GM18508 (cell line): ENCODE data around the gene NUDC.
"Not testable (repeated sequence)": the region's sequence is repeated elsewhere in the genome, so short reads cannot be mapped to it uniquely, and the experiment has no call there.

ENCODE experiments used
- ATAC-seq: cut with Tn5 transposase; IDR thresholded peaks from one replicate; pipeline ENCODE4 v1.9.1; 2021; ENCODE audit warnings: moderate number of reproducible peaks; ENCODE audit not compliant: insufficient read depth, unreplicated experiment

The NUDC gene

DNA sequence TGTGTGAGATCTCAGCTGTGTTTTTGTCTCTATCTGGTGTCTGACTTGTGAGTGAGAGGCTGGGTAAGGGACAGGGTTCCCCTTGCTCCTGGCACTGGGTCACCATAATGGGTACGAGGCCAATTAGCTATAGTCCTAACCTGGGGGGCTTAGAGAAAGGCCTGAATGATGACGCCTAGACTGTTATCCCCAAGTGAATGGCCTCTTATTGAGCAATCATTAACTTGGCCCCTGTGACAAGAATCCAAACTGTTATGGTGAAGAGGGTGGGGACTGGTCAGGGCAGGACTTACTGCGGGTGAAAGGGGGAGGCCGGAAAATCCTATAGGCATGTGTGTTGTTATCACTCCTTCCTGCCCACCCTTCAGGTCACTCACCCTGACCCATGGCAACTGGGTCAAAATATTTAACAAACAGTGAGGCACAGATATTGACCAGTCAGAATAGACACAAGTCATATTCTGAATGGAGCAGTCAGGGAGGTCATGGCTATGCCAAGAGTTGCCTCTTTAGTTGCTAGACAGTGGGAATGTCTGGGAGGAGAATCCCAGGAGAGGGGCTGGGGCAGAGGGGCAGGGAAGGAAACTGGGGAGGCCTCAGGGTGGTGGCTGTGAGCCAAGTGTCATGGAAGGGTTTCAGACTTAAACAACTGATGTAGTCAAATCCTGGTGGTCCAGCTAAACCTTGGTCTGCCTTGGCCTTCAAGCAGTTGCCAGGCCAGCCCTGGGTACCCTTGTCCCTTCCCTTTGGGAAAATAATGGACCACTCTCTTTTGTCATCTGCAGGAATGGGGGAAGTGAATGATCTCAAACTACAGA, 11.0 kb upstream of the NUDC start:
- no peak for ATAC-seq

DNA sequence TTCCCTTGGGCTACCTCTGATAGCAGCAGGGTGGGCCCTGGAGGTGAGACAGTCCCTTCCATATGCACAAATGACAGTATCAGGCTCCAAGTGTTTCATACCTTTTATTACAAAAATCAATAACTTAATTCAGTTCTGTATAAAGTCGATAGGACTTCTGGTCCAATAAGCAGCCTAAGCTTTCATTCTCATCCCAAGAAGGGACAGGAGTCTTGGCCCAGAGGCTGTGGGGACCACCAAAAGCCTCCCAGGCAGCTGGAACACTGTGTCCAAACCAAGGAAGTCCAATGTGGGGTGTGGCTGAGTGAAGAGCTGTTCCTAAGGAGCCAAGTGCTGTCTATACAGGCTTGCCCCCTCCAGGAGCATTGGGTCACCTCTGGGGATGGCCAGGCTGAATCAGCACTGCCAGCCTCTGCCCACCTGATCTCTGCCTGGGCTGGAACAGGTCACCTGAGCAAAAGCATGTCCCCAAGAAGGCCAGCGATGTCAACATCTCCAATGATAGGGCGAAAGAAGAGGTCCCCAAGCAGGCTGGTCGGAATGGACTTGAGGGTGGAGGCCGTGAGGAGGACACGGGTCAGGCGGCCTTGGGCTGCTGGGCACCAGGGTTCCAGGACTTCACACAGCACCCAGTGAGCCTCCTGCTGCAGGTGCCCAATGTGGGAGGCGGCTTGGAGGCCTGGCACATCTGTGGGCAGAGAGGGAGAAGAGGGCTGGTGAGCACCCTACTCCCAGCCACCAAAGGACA, 10.0 kb upstream of the NUDC start:
- ATAC-seq = no peak

DNA sequence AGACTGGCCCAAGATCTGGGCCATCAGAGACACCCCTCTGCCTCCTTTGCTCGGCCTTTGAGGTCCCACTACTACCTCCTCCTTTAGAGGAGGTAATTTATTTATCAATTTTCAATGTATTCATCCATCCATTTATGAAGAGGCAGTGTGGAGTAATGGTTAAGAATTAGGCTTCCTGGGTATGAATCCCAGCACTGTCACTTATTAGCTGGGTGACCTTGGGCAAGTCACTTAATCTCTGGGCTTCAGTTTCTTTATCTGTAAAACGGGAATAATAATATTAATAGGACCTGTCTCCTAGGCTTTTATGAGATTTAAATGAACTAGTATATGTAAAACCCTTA, 9.4 kb upstream of the NUDC start:
- no peak for ATAC-seq

DNA sequence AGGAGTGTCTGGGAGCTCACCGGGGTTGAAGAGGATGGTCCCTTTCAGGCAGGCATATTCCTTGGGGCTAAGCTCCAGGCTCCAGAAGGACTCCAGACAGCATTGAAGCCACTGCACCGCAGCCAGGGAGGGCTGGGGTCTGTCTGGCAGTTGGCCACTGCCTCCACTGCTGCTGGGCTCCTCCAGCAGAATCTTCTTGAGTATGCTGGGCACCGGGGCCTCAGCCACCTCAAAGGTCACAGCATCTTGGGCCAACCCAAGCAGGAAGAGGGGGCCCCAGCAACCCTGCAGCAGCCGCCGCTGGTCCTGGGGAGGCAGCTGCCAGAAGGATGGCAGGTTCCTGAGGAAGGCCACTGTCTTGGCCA, 8.2 kb upstream of the NUDC start:
- no peak for ATAC-seq

DNA sequence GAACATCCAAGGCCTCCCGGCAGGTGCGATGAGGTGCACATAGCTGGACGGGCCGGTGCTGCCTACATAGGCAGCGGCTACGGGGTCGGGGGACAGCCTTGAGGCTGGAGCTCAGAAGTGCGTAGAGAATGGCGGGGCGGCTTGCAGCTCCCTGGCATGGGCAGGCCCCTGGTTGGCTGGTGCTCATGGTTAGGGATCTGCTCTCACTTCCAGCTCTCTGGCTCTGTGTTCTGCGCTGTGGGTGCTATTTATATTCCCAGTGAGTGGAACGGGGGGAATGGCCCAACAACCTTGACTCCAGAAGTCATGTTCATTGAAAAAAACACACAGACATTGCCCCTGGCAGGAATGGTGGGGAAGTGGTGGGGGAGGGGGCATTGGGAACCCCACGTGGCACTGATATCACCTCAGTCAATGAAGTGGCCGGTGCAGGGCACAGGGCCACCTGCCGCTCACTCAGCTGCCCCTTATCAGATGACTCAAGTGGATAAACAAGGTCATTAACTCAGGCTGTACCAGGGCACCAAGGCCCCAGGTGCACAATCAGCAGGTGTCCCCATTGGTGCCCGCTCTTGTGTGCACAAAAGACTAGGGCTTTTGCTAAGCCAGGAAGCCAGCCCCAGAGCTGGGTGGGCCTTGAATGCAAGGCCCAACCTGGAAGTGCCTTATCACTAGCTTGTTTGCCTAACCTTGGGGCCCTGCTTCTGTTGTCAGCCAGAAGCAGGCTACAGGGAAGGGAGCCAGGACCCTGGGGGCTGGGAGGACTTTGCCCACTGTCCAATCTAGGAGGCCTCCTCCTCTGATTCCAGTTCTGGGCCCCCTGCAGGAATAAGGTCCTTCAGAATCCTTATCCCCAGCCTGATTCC, 7.6 kb upstream of the NUDC start, which contains the start of gene NR0B2:
Gene NR0B2 (minus strand): TSS at position 222 of the 866 bp plus-strand sequence. CDS start 35 bp downstream, at position 187.
- no peak for ATAC-seq

DNA sequence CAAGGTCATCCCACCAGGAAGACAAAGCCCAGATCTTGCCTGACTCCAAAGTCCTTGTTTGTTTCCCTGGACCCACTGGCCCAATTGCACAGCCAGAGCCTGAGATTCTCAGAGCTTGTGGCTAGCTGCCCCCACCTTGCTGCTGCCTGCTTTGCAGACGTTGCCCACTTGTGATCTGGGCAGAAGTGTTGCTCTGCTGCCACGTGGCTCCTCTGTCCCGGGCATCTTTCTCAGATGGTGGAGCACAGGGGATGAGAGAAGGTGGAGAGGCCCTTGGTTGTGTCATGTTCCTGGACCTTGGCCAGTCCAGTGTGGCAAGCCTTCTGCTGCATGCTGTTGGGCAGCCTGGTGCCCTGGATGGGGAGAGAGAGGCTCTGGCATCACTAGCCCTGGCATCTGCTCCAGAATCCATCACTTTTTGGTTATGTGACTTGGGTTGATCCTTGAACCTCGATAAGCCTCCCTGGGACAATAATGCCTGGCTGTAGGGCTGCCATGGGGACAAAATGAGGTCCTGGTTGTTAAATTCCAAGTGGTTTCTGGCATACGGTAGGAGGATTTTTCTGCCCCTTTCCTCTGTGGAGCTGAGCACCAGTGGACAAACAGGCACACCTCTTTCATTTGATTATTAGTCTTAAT, 6.2 kb upstream of the NUDC start:
- no peak for ATAC-seq

DNA sequence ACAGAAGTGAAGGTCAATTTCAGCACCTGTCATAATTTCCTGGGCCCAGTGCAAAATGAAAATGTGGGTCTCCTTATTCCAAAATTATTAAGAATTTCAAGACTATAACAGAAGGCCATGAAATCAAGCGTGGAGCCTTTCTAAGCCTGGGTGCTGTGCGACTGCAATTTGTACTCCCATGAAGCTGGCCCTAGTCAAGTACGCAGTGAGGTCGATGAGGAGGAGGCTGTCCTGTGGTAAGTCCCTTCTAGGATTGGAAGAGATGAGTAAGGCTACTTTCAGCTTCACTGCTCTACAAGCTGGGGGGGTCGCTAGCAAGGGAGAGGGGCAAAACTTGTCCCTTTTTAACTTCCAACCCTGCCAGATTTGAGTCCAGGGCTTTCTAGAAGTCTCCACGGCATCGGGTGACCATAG, 410 bp upstream of the NUDC start:
- ATAC-seq = no peak

DNA sequence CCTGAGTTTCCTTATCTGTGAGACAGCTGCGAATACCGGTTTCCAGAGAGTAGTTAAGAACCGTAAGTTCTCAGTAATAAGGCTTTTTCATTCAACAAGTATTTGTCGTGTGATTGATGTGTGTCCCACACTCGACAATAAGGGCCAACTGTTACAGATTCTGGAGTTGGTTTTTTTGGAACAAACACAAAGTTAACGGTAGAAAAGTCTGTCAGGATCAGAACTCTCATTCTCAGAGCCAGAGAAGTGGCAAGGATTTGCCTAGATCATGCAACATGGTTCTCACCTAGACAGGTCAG, 837 bp downstream of the NUDC start:
- ATAC-seq = no peak

DNA sequence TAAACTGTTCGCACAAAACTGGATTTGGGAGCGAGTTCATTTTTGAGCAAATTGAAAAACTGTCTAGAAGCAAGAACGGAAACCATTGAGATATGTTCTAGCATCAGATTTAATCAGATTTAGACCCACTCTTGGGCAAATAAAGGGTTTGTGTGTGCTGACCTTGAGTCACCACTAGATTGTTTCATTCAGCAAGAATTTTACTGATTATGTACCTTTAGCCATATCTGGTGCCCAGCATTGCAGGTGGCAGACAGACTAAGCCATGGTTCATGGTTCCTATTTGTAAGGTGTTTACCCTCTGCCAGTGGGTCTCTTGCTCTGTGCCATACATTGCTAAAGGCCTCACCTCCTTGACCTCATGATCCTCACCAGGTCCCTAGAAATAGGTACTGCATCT, 1.4 kb downstream of the NUDC start:
- no peak for ATAC-seq

DNA sequence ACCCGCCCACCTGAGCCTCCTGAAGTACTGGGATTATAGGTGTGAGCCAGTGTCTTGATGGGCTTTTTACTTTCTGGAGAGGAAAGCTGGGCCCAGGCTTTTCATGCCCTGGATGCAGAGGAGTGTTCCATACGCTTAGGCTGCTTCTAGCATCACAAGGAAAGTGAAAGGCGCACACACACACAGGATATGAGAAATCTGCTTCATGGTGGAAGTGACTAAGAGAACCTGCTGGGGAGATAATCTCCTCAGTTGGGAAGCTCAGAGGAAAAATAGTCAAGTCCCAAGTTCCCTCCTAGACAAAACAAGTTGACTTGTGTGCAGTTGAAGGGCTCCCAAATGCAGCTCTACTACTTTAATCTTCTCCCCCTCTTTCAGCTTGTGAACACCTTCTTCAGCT, 2.2 kb downstream of the NUDC start:
- ATAC-seq = no peak

DNA sequence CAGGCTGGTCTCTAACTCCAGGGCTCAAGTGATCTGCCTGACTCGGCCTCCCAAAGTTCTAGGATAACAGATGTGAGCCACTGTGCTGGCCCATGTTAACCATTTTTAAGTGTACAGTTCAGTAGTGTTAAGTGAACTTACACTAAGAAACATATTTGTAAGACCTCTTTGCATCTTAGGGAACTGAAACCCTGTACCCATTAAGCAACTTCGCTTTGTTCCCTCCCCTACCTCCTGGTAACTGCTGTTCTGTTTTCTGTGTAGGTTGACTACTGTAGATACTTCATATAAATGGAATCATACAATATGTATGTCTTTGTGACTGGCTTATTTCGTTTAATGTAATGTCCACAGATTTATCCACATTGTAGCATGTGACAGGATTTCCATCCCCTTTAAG, 11.0 kb downstream of the NUDC start:
- ATAC-seq = no peak

DNA sequence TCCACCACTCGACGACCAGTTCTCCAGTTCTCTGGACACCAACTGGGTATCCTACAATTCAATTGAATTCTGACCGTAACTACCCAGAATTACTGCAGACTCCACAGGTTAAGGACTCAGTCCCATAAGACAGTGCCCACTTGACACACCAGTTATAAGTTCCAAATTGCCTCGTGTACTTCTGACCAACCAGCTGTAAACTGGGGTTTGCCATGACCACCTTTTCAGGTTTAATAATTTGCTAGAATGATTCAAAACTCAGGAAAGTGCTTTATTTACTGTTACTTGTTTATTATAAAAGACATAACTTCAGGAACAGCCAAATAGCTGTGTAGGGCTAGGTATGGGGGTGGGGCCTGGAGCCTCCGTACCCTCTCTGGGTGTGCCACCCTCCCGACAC, 15.3 kb downstream of the NUDC start:
- no peak for ATAC-seq

DNA sequence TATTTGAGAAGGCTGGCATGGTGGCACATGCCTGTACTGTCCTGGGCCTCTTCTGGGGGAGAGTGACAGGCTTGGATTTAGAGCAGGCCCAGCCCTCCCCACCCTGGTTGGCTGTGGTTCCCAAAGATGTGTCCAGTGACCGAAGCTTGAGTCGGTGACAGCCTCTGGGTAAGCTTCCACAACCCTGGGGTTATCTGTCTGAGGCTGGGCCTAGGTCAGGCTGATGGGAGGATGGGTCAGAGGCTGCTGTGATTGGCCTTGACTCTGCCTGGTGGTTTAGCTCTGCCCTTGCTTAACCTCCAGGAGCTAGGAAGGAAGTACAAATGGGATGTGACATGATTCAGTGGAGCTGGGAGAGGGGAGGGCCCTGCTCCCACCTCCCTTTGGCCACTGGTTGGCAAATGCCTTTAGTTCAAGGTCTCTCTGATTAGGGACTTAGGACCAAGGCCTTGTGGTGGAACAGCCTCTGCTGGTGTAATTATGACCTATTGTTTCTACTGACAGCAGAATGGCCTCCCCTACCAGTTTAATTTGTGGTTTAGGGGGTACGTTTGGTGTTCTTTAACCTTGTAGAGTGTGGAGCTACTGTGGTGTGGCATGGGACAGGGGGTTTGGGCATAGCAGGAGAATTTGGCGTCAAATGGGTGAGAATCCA, 16.6 kb downstream of the NUDC start:
- no peak for ATAC-seq

DNA sequence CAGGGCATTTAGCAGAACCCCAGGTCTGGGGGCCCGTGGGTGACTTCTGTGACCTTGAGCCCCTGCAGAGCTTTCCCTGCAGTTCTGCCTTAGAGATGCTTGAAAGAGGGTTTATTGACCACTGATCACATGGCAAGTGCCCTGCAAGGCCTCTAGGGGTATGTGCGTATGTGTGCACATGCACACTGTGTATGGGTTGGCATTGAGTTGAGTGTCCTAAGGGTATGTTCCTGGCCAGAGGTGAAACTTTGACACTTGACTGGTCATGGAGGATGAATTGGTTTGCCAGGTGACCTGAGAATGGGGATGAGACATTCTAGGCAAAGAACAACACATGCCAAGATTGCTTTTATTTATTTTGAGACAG, 17.1 kb downstream of the NUDC start:
- no peak for ATAC-seq

DNA sequence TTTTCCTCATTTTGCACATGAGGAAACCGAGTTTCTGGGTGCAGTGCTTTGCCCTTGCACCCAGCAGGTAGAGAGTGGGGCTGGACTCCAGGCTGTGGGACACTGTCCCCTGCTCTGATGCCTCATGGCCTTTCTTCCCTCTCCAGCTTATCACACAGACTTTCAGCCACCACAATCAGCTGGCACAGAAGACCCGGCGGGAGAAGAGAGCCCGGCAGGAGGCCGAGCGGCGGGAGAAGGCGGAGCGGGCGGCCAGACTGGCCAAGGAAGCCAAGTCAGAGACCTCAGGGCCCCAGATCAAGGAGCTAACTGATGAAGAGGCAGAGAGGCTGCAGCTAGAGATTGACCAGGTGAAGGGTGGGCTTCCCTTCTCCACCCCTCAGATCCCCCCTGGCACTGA, 19.8 kb downstream of the NUDC start:
- no peak for ATAC-seq

DNA sequence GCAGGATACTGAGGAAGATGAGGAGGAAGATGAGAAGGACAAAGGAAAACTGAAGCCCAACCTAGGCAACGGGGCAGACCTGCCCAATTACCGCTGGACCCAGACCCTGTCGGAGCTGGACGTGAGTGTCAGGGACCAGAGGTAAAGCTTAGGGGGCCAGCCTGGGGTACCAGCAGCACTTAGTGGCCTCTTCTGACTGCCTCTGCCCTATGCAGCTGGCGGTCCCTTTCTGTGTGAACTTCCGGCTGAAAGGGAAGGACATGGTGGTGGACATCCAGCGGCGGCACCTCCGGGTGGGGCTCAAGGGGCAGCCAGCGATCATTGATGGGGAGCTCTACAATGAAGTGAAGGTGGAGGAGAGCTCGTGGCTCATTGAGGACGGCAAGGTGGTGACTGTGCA, 21.1 kb downstream of the NUDC start:
- no peak for ATAC-seq

DNA sequence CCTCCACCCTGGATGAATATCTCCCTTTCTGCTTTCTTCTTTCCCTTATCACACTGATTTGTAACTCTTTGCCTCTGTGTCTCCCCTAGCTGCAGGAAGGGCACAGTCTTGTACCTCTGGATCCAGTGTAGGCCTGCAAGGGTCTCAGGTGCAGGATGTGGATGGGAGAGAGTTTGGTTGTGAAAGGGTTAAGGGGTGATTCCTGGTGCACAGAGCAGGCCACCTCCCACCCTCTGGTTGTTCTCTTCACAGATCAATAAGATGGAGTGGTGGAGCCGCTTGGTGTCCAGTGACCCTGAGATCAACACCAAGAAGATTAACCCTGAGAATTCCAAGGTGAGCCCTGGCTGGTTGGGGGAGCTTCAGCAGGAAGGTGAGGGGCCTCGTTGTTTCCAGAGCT, 23.6 kb downstream of the NUDC start:
- no peak for ATAC-seq

DNA sequence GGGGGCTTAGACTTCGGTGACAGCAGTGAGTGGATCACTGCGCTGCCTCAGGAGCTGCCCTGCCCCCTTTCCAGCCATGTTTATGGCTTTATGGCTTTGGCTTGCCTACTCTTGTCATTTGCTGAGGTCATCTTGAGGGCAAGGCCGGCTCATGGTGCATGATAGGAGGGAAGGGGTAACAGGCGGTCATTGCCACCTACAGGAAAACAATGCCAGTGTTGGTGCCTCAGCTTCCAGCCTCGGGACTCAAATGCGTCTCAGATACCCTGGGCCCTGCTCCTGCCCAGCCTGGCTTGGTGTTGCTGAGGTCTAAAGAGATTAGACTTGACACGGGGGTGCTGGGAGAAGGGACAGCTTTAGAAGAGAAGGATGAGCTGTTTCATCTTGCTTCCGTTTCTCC, 24.2 kb downstream of the NUDC start:
- ATAC-seq = no peak

DNA sequence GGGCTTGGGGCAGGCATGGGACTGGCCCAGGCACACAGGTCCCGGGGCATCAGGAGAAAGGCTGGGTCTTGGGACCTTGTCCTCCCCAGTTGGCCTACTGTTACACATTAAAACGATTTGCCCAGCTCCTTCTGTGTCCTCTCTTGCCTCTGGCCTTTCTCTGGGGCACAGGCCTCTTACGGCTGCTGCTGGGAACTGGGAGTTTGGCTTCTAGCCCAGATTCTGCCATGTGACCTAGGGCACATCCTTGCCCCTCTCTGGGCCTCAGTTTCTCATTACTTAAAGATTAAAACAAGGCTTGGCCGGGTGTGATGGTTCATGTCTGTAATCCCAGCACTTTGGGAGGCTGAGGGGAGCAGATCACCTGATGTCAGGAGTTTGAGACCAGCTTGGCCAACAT, 24.7 kb downstream of the NUDC start:
- ATAC-seq = no peak

DNA sequence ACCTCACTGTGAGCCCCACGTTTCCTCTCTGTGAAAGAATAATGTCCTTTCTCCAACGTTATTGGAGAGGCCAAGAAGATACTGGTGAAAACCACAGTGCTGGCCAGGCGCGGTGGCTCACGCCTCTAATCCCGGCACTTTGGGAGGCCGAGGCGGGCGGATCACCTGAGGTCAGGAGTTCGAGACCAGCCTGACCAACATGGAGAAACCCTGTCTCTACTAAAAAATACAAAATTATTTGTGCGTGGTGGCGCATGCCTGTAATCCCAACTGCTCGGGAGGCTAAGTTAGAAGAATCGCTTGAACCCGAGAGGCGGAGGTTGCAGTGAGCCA, 27.1 kb downstream of the NUDC start:
- ATAC-seq = not testable (repeated sequence)
